H54 (cell line): ENCODE data around the gene LIN9.
"Not testable (repeated sequence)": the region's sequence is repeated elsewhere in the genome, so short reads cannot be mapped to it uniquely, and the experiment has no call there.

Experiments
- DNase-seq: peaks from one replicate; pipeline ENCODE4 v3.0.0; 2011; ENCODE audit warnings: low spot score, mixed read lengths; ENCODE audit not compliant: insufficient read length
- FAIRE-seq: peaks from 3 replicates; lab custom pipeline; 2011; peaks lifted over from hg19 to GRCh38; lab: Jason Lieb, UNC
- POLR2A ChIP-seq: IDR thresholded peaks from 2 replicates; pipeline ENCODE4 v1.6.1; 2011; ENCODE audit warnings: low read depth, mild to moderate bottlenecking, low read length

Gene LIN9

DNA sequence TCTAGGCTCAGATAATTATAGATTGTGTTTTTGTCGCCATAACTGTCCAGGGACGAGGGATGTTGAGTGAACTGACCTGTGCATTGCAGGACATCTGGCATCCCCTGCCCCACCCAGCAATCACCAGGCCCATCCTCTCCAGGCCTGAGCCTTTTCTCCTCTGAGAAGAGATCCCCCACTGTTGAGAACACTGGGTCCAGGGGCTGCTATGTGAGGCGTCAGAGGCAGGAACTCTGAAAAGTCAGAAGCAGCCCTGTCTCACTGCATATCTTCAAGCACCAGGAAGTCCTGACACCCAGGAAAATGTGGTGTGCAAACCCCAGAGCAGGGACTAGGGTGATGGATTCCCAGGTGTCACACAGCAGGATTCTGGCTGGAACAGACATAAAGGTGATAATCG, 105.3 kb downstream of the LIN9 start:
- FAIRE-seq = no peak
- TF ChIP-seq POLR2A = no peak

DNA sequence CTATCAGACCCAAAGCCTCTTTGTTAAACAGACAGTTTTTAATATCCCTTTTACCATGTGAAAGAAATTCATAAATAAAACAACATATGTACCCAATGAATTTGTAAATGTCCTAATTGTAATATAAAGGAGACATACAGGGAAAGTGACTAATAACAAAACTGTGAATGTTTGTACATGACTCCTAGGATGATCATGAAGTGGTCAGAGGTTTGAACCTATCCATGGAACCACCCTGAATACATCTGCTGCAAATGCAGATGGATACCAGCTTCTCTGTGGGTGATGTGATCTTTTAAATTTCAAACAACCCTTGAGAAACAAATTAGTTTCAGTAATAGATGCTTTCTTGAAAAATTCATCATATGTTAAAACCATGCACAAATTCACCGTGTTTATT, 105.7 kb downstream of the LIN9 start:
- DNase-seq (no peak), FAIRE-seq (no peak)
- no peak for TF ChIP-seq POLR2A

More for the DNA sequence above, 105.3 kb downstream of the LIN9 start:
- no peak for DNase-seq

- not testable (repeated sequence) for FAIRE-seq, DNase-seq
These were observed 106.3 kb downstream of the LIN9 start for GRCh38 chr1:226202666-226203065.

GRCh38 chr1:226202246-226202645, 106.7 kb downstream of the LIN9 start:
- no peak for TF ChIP-seq POLR2A
- DNase-seq (no peak), FAIRE-seq (no peak)

DNA sequence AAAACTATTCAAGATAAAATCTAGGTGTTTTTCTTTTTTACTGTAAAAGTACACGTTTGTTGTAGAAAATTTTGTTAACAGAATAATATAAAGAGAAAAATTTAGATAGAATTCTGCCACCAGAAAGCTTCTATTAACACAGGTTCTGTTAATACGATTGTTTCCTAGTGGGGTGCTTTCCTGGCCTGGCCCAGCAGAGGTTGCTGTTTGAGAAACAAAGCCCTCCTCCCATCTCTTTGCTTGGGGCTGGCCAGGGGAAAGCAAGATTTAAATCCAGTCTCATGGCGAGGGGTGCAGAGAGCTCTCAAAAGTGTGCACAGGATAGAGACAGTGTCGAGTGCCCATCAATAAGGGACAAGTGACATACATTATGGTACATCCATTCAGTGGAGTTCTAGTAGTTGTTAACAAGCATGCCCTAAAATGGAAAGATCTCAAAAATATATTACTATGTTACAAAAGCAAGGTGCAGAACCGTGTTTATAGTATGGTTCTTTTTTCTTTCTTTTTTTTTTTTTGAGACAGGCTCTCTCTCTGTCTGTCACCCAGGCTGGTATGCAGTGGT, 107.9 kb downstream of the LIN9 start:
- no peak for FAIRE-seq
- no peak for TF ChIP-seq POLR2A
- no peak for DNase-seq

DNA sequence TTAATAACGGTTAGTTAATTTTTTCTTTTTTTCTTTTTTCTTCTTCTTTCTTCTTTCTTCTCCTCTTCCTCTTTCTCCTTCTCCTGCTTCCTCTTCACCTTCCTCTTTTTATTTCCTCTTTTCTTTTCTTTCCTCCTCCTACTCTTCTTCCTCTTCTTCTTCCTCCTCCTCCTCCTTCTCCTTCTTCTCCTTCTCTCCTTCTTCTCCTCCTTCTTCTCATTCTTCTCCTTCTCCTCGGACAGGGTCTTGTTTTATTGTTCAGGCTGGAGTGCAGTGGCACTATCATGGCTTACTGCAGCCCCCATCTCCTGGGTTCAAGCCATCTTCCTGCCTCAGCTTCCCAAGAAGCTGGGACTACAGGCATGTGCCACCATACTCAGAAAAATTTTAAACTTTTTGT, 109.0 kb downstream of the LIN9 start:
- DNase-seq (no peak), FAIRE-seq (no peak)
- TF ChIP-seq POLR2A = no peak

- no peak for FAIRE-seq
- TF ChIP-seq POLR2A = no peak
- DNase-seq = no peak
These were observed 113.8 kb downstream of the LIN9 start for GRCh38 chr1:226195144-226195543.

DNA sequence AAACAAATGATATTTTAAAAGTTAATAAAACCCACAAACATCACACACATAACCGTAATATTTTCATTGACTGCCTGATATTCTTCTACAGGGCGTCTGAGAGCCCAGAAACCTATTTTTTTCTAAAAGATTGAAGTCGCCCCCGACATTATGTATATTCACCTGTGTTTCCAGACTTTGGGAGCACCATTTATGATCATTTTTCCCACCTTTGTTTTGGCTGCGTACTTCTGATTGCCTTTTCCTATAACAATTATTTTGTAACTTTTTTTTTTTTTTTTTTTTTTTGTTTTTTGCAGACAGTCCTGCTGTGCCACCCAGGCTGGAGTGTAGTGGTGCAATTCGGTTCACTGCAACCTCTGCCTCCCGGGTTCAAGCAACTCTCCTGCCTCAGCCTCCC, 121.6 kb downstream of the LIN9 start:
- no peak for TF ChIP-seq POLR2A
- no peak for DNase-seq
- no peak for FAIRE-seq

DNA sequence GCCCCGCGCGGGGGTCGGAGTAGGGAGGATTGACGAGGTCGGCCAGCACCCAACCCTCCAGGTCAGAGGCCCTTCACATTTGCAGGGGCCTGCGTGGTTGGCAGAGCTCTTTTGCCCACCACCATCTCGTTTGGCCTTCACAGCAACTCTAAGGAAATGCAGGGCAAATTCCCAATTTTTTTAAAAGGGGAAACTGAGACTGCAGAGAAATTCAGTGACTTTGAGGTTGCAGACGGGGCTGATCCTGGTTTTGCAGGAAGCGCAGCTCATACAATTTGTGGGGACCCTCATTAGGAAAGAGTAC, 122.0 kb downstream of the LIN9 start:
- TF ChIP-seq POLR2A = no peak
- DNase-seq (no peak), FAIRE-seq (no peak)

DNA sequence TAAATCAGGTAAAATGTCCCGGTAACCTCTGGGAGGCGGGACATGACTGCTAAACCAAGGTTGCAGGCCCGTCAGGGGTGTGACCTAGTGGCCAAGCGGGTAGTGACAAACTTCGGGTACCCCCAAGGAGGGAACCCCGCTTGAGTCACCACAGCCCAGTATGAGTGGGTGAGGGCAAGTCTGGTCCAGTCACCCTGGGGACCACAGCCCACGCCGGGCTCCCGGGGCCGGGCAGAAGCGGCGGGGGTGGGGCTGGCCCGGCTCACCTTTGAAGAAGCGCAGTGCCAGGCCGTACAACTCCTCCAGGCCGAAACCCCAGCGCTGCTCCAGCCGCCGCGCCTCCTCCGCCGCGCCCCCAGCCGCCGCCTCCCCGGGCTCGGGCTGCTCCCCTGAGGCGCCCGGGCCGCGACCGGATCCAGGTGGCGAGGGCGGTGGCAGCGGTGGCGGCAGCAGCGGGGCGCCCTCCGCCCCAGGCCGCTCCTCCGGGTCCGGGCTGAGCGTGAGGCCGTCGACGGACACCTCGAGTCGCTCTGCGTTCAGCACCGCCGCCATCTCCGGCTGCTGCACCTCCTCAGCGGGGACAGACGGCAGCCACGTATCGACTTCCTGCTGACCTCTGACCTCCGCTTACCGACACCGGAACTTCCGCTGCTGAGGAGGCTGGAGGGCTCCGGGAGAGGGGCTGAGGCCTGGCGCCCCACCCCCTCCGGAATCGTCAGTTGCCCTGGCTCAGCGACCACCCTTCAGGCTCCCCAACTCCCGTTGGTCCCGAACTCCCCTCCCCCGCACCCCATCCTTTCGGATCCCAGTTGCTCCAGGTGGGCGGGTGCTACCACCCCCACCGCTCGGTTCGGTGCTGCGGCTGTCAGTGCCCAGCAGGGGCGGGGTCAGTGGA, 122.6 kb downstream of the LIN9 start, which contains the start of gene ACBD3:
Gene ACBD3, minus strand, starts transcription at position 618 of the 895 bp plus-strand sequence. Its CDS starts 66 bp downstream, at position 552.
- peak; percentile 98 for TF ChIP-seq POLR2A
- DNase-seq (peak; percentile 89), FAIRE-seq (no peak)

DNA sequence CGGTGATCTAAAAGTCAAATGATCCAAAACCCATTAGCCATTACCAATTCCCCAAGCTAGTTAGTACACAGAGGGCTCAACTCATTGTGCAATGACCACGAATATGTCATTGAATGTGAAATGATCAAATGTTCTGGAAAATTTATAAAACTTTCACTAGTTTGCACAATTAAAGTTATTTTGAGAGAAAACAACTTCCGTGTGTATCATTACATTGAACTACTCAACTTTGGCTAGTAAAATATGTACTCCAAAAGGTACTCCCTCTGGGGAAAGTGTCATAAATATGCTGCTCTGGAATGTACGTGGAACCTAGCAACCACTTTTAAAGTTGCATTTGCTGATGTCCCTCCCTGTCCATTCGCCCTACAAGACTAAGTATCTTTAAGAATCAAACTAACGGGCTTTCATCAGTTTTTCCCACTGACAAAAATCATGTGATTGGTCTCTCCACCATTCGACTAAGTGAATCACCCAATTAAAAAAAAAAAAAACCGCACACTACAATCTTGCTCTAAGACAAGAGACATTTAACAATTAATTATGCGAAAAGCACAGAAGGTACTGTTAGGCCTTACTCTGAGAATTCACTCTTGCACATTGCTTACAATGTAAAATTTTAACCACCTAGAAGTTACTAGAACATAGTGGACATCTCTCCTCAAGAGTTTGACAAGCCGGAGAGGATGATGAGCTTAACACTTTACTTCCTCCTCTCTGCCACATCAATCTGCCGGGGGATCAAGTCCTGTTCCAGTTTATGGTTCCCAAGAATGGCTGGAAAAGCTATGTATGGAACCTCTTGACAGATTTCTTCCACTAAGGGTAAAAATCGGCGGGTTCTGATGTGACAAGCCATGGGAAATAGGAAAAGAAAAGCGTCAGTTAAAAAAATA, 123.6 kb downstream of the LIN9 start:
- DNase-seq (no peak), FAIRE-seq (no peak)
- no peak for TF ChIP-seq POLR2A

DNA sequence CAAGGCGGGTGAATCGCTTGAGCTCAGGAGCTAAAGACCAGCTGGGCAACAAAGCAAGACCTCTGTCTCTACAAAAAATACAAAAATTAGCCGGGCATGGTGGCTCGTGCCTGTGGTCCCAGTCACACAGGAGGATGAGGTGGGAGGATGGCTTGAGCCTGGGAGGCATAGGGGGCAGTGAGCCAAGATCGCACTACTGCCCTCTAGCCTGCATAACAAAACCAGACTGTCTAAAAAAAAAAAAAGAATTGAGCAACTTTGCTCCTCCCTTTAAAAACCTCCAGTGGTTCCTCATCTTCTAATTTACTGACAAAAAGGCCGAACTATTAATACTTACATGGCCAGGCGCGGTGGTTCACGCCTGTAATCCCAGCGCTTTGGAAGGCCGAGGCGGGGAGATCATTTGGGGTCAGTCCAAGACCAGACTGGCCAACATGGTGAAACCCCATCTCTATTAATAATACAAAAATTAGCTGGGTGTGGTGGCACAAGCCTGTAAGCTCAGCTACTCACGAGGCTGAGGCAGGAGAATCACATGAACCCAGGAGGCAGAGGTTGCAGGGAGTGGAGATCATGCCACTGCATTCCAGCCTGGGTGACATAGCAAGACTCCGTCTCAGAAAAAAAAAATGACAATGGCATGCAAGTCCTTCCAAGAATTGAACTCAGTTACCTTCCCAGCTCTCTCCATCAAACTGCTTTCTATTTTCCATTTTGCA, 126.8 kb downstream of the LIN9 start:
- FAIRE-seq (no peak), DNase-seq (peak; percentile 35)
- no peak for TF ChIP-seq POLR2A
